Liver (tissue), 9 donors: ENCODE results near the gene BRSK2. TPM values are rescaled to one million over a fixed set of nuclear protein-coding genes. Genes with fewer than 3 reads are reported as not detected.

Experiments used
- DNase-seq: peaks from one replicate; pipeline ENCODE4 v3.0.0-alpha.2; 2017; ENCODE audit warnings: low spot score
- H3K27ac ChIP-seq, 2 donors: one replicate each; pipeline ENCODE4 v1.7.0; 2013; ENCODE audit warnings: inconsistent platforms in 2 of 2, low read length in 2 of 2, control low read depth in 1 of 2, low read depth in 1 of 2, mild to moderate bottlenecking in 1 of 2
- H3K27me3 ChIP-seq, 4 donors: one replicate each; pipeline versions ENCODE4 v1.6.1 to v1.7.0; 2013; ENCODE audit warnings: low read length in 3 of 4, inconsistent platforms in 1 of 4, mild to moderate bottlenecking in 1 of 4, moderate library complexity in 1 of 4; ENCODE audit not compliant: control insufficient read depth in 4 of 4, insufficient read depth in 4 of 4
- H3K36me3 ChIP-seq, 4 donors: one replicate each; pipeline versions ENCODE4 v1.6.1 to v1.7.0; 2013; ENCODE audit warnings: low read length in 3 of 4, mild to moderate bottlenecking in 3 of 4, low read depth in 1 of 4, moderate library complexity in 1 of 4; ENCODE audit not compliant: control insufficient read depth in 4 of 4, insufficient read depth in 3 of 4
- H3K4me1 ChIP-seq, 4 donors: one replicate each; pipeline versions ENCODE4 v1.6.1 to v1.7.0; 2013; ENCODE audit warnings: low read length in 3 of 4, mild to moderate bottlenecking in 3 of 4, moderate library complexity in 1 of 4; ENCODE audit not compliant: control insufficient read depth in 4 of 4, insufficient read depth in 4 of 4
- H3K4me3 ChIP-seq, 3 donors: one replicate each; pipeline versions ENCODE4 v1.6.1 to v1.7.0; 2013; ENCODE audit warnings: low read length in 3 of 3, control low read depth in 1 of 3, low read depth in 1 of 3, mild to moderate bottlenecking in 1 of 3
- H3K9ac ChIP-seq, 2 donors: one replicate each; pipeline ENCODE4 v1.7.0; 2013; ENCODE audit warnings: low read length in 2 of 2, mild to moderate bottlenecking in 2 of 2, moderate library complexity in 2 of 2, control low read depth in 1 of 2, low read depth in 1 of 2
- H3K9me3 ChIP-seq, 4 donors: one replicate each; pipeline versions ENCODE4 v1.6.1 to v1.7.0; 2013; ENCODE audit warnings: low read length in 3 of 4; ENCODE audit not compliant: control insufficient read depth in 4 of 4
- EGR1 ChIP-seq, 2 donors: IDR thresholded peaks; 2 replicates each; pipeline ENCODE4 v1.6.1; 2016 to 2018; ENCODE audit warnings: antibody characterized with exemption in 2 of 2, low read depth in 2 of 2
- FOXA1 ChIP-seq: IDR thresholded peaks from 2 replicates; pipeline ENCODE4 v1.6.1; 2016; ENCODE audit warnings: antibody characterized with exemption
- FOXA2 ChIP-seq: IDR thresholded peaks from 2 replicates; pipeline ENCODE4 v1.6.1; 2016; ENCODE audit warnings: antibody characterized with exemption
- GABPA ChIP-seq, 2 donors: IDR thresholded peaks in 1 of 2; conservative IDR thresholded peaks in 1 of 2; 2 replicates each; pipeline ENCODE4 v1.6.1; 2016; ENCODE audit warnings: antibody characterized with exemption in 2 of 2, mild to moderate bottlenecking in 1 of 2, moderate library complexity in 1 of 2
- HNF4A ChIP-seq, 2 donors: conservative IDR thresholded peaks; 2 replicates each; pipeline ENCODE4 v1.6.1; 2016; ENCODE audit warnings: antibody characterized with exemption in 2 of 2, mild to moderate bottlenecking in 2 of 2
- HNF4G ChIP-seq: IDR thresholded peaks from 2 replicates; pipeline ENCODE4 v1.6.1; 2016; ENCODE audit warnings: antibody characterized with exemption
- RAD21 ChIP-seq, 2 donors: IDR thresholded peaks; 2 replicates each; pipeline ENCODE4 v1.6.1; 2016; ENCODE audit warnings: antibody characterized with exemption in 2 of 2, mild to moderate bottlenecking in 2 of 2
- SP1 ChIP-seq: IDR thresholded peaks from 2 replicates; pipeline ENCODE4 v1.6.1; 2018; ENCODE audit warnings: antibody characterized with exemption, mild to moderate bottlenecking
- YY1 ChIP-seq: IDR thresholded peaks from 2 replicates; pipeline ENCODE4 v1.6.1; 2016; ENCODE audit warnings: antibody characterized with exemption, mild to moderate bottlenecking
- WGBS: extraction: QIAGEN DNeasy Blood & Tissue Kit; methylation state at CpG from one replicate; pipeline ENCODE4 v1.1.7; 2013; 5-methylcytosine and 5-hydroxymethylcytosine counted together
- polyA plus RNA-seq, 2 donors: library from polyadenylated mRNA; stranded (reverse) in 1 of 2; unstranded in 1 of 2; fragments of 200-250 nt in 1 of 2; fragments of >200 nt in 1 of 2; fragmentation: Nextera tagmentation in 1 of 2; extraction: Ambion mirVana in 1 of 2; gene quantifications; one replicate each; pipeline versions ENCODE4 v1.2.1 to v1.2.3, GENCODE V29; 2013 to 2015
- total RNA-seq, 2 donors: library from RNA; depleted of rRNA; stranded (reverse); fragments of >200 nt; gene quantifications; one replicate each; pipeline ENCODE4 v1.2.3, GENCODE V29; 2014
- TF ChIP-seq, protein P1 (sequence below): IDR thresholded peaks from 2 replicates; pipeline ENCODE4 v1.6.1; 2016; ENCODE audit warnings: antibody characterized with exemption
- TF ChIP-seq, protein P2 (sequence below): IDR thresholded peaks from 2 replicates; pipeline ENCODE4 v1.6.1; 2016; ENCODE audit warnings: antibody characterized with exemption
- TF ChIP-seq, protein P3 (sequence below): fragments of 150-350 bp; IDR thresholded peaks from 2 replicates; pipeline ENCODE4 v1.5.1; 2017; ENCODE audit warnings: improper control_type of control experiment, low read depth, low read length; ENCODE audit not compliant: missing input control
- TF ChIP-seq, protein P4 (sequence below): IDR thresholded peaks from 2 replicates; pipeline ENCODE4 v1.6.1; 2016; ENCODE audit warnings: antibody characterized with exemption
- donor health status: healthy.
- donor health status: healthy.
- donor health status: healthy.
- donor health status: healthy.
- donor health status: healthy.

The BRSK2 gene
- total and polyA plus RNA-seq, 4 donors: 0.05 to 0.17 TPM; not detected in 2

DNA sequence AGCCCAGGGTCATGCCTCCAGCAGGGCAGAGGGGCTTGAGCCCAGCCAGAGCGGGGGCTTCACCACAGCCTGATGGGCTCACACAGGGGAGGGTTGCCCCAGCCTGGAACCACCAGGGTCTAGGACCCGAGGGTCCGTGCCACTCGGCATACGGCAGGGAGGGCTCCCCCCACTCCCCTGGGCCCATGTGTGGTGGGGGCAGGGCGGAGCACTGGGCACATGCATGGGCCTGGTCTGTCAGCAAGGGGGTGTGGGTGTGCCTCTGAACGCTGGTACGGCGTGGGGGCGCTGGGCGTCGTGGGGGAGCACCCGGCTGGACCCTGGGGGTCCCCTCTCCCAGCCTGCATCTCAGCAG is 67.6 kb downstream of the BRSK2 start:
- H3K4me1 ChIP-seq: peaks cover 0 to 3% (median 0%) of the 10 kb centered on the region in 4 donors
- H3K4me3 ChIP-seq: no peak overlapping the region
- no peaks in the 10 kb centered on the region for H3K27me3 ChIP-seq
- peaks cover 0 to 2% (median 0%) of the 10 kb centered on the region in 4 donors for H3K36me3 ChIP-seq
- no peak overlapping the region for H3K27ac ChIP-seq
- 95% methylated on average over 13 of the region's 13 CpGs for WGBS
- TF ChIP-seq RAD21 (IDR thresholded peaks at IDR 0.05) (no peak), HNF4A (conservative IDR thresholded peaks at IDR 0.05) (no peak), EGR1 (IDR thresholded peaks at IDR 0.05; ENCODE audit: low read depth in 2 of 2) (no peak), GABPA (IDR thresholded peaks at IDR 0.05 in 1 of 2, conservative IDR thresholded peaks at IDR 0.05 in 1 of 2) (no peak), SP1 (no peak), HNF4G (no peak), FOXA1 (no peak), FOXA2 (no peak), YY1 (no peak)
- TF ChIP-seq, protein P1, sequence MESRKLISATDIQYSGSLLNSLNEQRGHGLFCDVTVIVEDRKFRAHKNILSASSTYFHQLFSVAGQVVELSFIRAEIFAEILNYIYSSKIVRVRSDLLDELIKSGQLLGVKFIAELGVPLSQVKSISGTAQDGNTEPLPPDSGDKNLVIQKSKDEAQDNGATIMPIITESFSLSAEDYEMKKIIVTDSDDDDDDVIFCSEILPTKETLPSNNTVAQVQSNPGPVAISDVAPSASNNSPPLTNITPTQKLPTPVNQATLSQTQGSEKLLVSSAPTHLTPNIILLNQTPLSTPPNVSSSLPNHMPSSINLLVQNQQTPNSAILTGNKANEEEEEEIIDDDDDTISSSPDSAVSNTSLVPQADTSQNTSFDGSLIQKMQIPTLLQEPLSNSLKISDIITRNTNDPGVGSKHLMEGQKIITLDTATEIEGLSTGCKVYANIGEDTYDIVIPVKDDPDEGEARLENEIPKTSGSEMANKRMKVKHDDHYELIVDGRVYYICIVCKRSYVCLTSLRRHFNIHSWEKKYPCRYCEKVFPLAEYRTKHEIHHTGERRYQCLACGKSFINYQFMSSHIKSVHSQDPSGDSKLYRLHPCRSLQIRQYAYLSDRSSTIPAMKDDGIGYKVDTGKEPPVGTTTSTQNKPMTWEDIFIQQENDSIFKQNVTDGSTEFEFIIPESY: no peak
- TF ChIP-seq, protein P2, sequence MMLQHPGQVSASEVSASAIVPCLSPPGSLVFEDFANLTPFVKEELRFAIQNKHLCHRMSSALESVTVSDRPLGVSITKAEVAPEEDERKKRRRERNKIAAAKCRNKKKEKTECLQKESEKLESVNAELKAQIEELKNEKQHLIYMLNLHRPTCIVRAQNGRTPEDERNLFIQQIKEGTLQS: no peak
- TF ChIP-seq, protein P3, sequence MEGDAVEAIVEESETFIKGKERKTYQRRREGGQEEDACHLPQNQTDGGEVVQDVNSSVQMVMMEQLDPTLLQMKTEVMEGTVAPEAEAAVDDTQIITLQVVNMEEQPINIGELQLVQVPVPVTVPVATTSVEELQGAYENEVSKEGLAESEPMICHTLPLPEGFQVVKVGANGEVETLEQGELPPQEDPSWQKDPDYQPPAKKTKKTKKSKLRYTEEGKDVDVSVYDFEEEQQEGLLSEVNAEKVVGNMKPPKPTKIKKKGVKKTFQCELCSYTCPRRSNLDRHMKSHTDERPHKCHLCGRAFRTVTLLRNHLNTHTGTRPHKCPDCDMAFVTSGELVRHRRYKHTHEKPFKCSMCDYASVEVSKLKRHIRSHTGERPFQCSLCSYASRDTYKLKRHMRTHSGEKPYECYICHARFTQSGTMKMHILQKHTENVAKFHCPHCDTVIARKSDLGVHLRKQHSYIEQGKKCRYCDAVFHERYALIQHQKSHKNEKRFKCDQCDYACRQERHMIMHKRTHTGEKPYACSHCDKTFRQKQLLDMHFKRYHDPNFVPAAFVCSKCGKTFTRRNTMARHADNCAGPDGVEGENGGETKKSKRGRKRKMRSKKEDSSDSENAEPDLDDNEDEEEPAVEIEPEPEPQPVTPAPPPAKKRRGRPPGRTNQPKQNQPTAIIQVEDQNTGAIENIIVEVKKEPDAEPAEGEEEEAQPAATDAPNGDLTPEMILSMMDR: no peak
- TF ChIP-seq, protein P4, sequence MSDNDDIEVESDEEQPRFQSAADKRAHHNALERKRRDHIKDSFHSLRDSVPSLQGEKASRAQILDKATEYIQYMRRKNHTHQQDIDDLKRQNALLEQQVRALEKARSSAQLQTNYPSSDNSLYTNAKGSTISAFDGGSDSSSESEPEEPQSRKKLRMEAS: no peak
- H3K9me3 ChIP-seq: no peaks in the 10 kb centered on the region
- no peak overlapping the region for H3K9ac ChIP-seq
- DNase-seq: no peak

DNA sequence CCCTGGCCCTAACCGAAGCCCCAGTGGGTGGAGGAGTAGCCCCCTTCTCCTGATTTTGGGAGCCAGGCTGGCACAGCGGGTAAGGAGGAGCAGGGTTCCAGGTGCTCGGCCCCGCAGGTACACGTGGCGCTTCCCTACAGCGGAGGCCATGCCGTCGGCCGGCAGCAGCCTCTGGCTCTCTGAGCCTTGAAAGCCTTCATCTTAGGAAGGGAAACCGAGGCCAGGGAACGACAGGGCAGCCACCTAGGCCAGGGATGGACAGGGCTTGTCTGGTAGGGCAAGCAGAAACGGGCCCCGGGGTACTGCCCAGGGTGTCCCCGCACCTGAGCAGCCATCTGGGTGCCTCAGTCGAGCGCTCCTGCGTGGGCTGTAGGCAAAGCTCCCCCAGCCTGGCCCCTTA is 68.1 kb downstream of the BRSK2 start:
- Histone ChIP-seq H3K27ac (no peak overlapping the region), H3K27me3 (no peaks in the 10 kb centered on the region), H3K9me3 (no peaks in the 10 kb centered on the region), H3K9ac (no peak overlapping the region), H3K36me3 (peaks cover 0 to 2% (median 0%) of the 10 kb centered on the region in 4 donors), H3K4me3 (no peak overlapping the region), H3K4me1 (peaks cover 0 to 3% (median 0%) of the 10 kb centered on the region in 4 donors)
- WGBS: 93% methylated on average over 18 of the region's 18 CpGs
- DNase-seq: no peak
- TF ChIP-seq RAD21 (IDR thresholded peaks at IDR 0.05): no peak

DNA sequence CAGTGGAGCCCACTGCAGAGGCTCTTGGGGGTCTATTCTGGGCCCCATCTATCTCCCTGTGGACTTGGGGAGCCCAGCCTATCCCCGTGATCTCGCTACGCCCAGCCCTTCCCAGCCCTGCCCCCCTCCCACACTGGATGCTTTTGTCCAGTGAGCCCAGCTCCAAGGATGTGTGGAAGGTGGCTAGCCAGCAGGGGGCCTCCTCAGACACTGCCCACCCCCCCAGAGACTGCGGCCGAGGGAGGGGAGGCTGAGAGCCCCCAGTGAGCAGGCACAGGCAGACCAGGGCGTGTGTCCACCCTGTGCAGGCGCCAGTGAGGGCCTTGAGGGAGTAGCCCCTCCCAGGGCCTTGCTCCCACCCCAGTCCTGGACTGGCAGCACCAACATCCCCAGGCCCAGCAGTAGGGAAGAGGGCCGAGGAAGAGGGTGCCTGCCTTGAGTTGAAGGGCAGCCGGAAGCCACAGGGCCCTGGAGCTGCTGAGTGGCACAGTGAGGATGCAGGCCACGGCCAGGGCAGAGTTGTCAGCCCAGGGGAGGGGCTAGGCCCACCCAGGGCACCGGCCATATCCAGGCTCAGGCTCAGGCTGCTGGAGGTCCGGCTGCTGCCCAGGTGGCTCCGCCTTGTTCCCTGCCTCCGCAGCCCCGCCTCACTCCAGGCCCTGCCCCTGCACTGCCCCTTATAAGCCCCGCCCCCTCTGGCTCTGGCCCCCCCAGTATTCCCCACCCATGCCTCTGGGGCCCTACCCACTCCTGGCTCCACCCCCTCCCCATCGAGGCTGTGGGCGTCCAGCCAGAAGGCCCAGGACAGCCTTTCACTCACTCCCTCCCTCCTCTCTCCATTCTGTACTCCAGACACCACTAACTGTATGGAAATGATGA is 68.8 kb downstream of the BRSK2 start:
- 66% methylated on average over 18 of the region's 18 CpGs for WGBS
- H3K36me3 ChIP-seq: peaks cover 0 to 2% (median 0%) of the 10 kb centered on the region in 4 donors
- no peak overlapping the region for H3K9ac ChIP-seq
- H3K4me1 ChIP-seq: peaks cover 0 to 3% (median 0%) of the 10 kb centered on the region in 4 donors
- no peaks in the 10 kb centered on the region for H3K9me3 ChIP-seq
- no peak for DNase-seq
- H3K27ac ChIP-seq: no peak overlapping the region
- no peak overlapping the region for H3K4me3 ChIP-seq
- H3K27me3 ChIP-seq: no peaks in the 10 kb centered on the region
- TF ChIP-seq, protein P1: no peak
